C4-2B (cell line): ENCODE measurements around the gene DCK.
"Not testable (repeated sequence)": the region's sequence is repeated elsewhere in the genome, so short reads cannot be mapped to it uniquely, and the experiment has no call there.

ENCODE experiments used
- ZFX ChIP-seq: fragments of 450-650 bp; IDR thresholded peaks from 2 replicates; pipeline ENCODE4 v1.6.1; 2017
- TF ChIP-seq, protein P1 (sequence below): fragments of 450-650 bp; conservative IDR thresholded peaks from 2 replicates; pipeline ENCODE4 v1.5.1; 2017; ENCODE audit warnings: mild to moderate bottlenecking

- TF ChIP-seq, protein P1, sequence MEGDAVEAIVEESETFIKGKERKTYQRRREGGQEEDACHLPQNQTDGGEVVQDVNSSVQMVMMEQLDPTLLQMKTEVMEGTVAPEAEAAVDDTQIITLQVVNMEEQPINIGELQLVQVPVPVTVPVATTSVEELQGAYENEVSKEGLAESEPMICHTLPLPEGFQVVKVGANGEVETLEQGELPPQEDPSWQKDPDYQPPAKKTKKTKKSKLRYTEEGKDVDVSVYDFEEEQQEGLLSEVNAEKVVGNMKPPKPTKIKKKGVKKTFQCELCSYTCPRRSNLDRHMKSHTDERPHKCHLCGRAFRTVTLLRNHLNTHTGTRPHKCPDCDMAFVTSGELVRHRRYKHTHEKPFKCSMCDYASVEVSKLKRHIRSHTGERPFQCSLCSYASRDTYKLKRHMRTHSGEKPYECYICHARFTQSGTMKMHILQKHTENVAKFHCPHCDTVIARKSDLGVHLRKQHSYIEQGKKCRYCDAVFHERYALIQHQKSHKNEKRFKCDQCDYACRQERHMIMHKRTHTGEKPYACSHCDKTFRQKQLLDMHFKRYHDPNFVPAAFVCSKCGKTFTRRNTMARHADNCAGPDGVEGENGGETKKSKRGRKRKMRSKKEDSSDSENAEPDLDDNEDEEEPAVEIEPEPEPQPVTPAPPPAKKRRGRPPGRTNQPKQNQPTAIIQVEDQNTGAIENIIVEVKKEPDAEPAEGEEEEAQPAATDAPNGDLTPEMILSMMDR = not testable (repeated sequence)
- not testable (repeated sequence) for TF ChIP-seq ZFX
Observed at GRCh38 chr4:71001363-71001762, 7.9 kb downstream of the DCK start.
